Activated T-helper 1 cell treated with anti-CD3 and anti-CD28 coated beads, Interleukin-2, amount 50 U/mL, for 16 hours (primary cell): ENCODE results near the gene LRRC70.
"Not testable (repeated sequence)": the region's sequence is repeated elsewhere in the genome, so short reads cannot be mapped to it uniquely, and the experiment has no call there.

Source experiments
- DNase-seq, 2 donors: peaks; one replicate each; pipeline ENCODE4 v3.0.0-alpha.2; 2020; ENCODE audit warnings: low read depth in 1 of 2, low spot score in 1 of 2

Gene LRRC70

DNA sequence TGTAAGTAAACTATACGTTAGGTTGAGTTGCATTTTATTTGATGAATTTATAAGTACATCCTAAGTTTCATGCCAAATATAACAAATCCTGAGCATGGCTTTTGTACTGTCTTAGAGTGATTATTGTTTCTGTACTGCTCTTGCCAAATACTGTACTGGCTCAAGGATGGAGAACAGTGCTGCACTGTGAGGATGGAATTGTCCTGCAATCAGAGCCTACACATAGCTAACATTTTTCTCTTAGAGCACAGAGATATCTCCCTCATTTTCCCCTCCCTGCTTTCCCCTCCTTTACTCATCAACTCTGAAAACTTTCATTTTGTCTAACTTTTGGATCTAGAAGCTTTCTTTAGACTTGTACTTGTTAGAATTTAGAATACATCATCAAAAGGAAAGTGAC lies 28.3 kb downstream of the LRRC70 start:
- DNase-seq = no peak

DNA sequence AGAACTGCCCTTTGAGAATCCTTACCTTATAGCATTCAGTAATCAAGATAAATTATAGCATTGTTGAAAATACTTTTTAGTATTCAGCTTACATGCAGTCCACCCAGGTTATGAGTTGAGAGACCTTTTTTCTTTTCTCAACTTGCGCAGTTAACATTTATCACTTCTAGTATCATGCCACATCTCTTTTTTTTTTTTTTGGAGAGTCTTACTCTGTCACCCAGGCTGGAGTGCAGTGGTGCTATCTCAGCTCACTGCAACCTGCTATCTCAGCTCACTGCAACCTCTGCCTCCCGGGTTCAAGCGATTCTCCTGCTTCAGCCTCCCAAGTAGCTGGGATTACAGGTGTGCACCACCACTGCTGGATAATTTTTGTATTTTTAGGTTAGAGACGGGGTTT lies 29.0 kb downstream of the LRRC70 start:
- no peak for DNase-seq

DNA sequence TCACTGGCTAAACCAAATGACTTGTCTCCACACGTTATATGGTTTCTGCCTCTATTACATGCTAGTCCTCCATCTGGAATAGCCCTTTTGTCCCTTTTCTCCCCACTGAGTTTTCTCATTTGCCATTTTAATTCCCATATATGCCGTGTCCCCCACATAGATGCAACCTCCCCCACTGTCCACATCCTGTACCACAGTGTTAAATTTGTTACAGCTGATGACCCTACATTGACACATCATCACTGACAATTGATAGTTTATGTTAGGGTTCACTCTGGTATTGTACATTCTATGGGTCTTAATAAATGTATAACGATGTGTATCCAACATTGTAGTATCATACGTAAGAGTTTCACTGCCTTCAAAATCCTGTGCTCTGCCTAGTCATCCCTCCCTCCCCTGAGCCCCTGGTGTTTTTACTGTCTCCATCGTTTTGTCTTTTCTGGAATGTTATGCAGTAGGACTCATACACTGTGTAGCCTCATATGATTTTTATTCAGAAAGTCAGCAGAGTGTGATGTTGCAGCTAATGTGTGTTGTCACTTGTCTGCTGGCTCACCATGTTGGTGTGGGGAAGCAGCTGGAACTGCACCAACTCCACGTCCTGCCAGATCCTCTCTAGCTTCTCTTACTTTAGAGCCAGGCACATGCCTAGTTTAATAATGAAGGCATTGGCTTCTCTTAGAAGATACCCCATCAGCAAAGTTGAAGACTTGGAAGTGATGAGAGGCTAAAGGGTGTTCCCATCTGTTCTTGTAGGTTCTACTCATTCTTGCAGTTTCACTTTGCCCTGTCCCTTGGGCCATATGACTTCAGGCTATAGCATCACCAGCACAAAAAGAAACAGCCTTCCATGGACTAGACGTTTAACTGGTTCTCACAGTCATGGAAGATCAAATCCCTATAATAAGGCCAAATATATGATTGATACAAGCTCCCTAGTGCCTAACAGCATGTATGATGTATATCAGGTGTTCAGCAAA lies 30.2 kb downstream of the LRRC70 start:
- DNase-seq = no peak

DNA sequence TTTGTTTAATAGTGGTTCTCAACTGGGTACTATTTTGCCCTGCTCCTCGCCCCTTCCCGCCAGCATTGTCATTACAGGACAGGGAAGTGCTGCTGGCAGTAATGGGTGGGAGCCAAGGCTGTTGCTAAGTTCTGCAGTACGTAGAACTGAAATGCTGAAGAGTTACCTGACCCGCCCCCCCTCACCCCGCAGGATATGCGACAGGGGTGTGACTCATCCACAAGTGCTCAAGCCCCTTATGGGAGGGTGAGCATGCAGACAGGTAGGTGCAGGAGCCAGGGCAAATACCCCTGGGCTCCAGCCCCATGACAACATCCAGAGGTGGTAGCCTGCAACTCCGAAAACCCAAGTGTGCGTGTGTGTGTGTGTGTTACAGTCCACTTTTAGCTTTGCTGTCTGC lies 35.7 kb downstream of the LRRC70 start:
- DNase-seq = no peak

DNA sequence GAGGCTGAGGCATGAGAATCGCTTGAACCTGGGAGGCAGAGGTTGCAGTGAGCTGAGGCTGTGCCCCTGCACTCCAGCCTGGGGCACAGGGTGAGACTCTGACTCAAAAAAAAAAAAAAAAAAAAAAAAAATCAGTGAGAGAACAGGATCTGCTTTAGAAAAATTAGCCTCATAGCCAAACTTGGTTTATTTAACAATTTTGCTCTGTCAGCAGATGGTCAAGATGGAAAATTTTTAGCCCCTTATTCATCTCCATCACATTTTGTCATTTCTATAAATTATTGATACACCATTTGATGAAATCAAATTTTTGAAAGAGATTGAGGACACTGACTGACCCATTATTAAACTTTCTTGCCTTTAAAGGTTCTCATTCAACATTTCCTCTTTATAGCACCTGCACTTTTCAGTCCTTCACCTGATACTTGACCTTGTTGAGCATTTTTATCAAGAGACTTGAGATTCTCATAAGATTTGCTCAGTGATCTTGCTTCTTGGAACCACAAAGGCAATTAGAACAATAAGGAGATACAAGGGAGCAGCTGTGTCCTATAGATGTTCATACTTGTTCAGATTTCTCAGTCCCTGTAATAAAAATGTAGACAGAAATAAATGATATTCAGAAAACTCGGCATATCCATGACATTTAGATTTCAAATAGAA lies 38.1 kb downstream of the LRRC70 start:
- DNase-seq = no peak

DNA sequence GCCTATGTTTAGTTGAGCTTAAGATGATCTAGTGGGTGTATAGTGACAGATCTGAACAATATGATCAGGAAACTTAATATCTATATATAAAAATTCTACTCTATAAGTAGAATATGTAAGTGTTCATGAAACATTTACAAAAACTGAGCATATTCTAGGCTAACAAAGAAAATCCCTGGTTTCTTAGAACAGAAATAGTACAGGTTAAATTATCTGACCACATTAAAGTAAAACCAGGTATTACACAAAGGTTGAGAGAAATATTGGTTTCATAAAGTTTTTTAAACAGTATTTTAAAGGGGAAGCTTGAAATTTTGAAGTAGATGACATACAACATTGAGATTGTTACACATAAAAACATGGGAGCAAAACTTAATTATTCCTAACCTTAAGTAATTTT lies 39.3 kb downstream of the LRRC70 start:
- no peak for DNase-seq

DNA sequence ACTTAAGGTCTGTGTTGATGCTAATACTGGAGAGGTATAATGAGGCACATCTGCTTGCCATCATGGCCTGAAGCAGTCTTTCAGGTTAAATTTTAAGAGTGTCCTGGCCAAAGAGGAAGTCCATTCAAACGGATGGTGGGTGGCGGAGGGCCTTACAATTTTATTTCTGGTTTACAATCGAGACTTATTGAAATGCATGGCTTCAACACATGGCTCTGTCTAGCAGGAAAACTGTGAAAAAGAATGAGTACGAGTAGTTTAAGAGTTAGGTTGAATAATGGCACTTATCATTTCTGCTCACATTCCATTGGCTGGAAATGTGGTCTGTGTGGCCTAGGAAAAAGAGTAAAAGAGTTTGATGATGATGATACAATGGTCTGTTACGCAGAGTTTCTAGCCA lies 42.1 kb downstream of the LRRC70 start:
- no peak for DNase-seq

DNA sequence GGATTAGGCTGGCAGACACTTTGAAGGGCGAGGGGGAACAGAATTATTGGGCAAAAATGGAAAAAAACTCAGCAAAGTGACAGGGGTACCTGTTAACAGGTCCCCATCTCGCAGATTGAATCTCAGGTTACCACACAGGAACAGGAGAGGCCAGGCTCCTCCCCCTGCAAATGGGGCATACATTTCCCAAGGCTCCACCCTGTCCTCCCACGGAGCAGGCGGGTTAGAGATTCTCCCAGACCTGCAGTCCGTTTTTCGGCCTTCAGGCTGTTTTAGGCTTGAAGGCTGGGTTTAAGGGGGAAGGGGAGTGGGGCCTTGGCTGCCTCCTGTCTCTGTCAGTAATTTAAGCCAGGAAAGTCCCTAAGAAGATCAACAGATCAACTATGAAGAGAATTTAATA lies 42.7 kb downstream of the LRRC70 start:
- DNase-seq = no peak

DNA sequence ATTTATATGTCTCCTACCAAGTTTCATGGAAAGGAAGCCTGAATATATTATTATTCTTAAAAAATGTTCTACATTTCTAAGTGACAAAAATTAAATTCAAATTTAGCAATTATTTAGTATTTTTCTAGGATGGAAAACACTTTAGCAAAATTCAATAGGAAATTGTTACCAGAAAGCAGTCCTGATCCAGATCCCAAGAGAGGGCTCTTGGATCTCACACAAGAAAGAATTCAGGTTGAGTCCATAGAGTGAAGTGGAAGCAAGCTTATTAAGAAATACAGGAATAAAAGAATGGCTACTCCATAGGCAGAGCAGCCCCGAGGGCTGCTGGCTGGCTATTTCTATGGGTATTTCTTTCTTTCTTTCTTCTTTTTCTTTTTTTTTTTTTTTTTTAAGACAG lies 44.7 kb downstream of the LRRC70 start:
- DNase-seq = no peak

DNA sequence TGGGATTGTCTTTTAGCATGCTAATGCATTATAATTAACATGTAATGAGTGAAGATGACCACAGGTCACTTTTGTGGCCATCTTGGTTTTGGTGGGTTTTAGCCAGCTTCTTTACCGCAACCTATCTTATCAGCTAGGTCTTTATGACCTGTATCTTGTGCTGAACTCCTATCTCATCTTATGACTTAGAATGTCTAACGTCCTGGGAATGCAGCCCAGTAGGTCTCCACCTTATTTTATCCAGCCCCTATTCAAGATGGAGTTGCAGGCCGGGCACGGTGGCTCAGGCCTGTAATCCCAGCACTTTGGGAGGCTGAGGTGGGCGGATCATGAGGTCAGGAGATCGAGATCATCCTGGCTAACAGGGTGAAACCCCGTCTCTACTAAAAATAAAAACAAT lies 45.8 kb downstream of the LRRC70 start:
- DNase-seq = not testable (repeated sequence)

DNA sequence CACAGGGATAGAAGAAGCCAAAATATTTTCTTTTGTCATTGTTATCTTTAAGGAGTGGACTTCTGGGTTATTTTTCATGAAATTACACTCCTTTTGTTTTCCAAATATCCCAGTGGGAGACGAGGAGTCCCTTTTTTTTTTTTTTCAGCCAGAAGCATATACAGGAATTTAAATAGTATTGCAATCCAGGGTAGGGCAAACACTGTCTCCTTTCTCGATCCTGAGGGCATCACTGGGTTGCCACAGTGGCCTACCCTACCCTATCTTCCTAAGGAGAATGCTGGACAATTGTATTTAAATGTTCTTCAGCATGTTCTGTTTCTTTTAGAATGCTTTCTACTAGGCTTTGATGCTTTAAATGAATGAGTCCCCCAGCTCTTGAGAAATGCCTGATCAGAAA lies 47.9 kb downstream of the LRRC70 start:
- DNase-seq = no peak

DNA sequence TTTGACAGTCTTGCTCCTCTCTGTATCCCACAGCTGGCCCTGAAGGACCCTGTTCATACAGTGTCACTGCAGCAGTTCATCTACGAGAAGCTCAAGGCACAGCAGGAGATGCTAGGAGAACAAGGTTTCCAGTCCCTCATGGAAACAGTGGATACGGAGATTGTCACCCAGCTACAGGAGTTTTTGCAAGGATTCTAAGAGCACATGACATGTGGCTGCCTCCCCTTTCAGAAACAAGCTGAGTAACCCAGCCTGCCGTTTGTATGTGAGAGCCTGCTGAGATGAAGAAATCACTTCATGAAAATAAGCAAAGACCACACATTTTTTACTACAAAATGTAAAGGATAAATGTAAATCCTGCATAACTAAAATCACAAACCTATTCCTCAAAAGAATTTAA lies 48.5 kb downstream of the LRRC70 start:
- no peak for DNase-seq

DNA sequence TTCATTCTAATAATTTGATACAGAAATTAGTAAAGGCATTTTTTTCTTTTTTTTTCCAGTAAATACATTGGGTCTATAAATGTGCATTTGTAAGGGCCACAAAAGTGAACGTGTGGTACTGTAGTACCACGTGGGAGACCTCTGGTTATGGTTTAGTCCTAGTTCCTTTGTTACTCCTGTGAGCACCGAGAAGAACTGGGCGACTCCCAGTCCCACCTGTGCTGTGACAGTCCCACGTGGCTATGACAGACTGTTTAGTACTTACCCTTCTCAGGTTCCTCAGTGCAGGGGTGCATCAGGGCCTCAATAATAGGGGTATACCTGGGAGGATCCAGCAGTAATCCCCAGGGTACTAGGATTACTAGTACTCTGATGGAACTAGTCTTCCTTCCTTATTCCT lies 49.3 kb downstream of the LRRC70 start:
- no peak for DNase-seq
